Breast epithelium (tissue), 4 donors: ENCODE measurements around the gene FAM120A. TPM values are rescaled to one million over a fixed set of nuclear protein-coding genes. Genes with fewer than 3 reads are reported as not detected.

Experiments
- DNase-seq, 2 donors: peaks; one replicate each; pipeline ENCODE4 v3.0.0-alpha.2; 2019; ENCODE audit warnings: low spot score in 2 of 2
- H3K27ac ChIP-seq, 2 donors: fragments of 200-600 bp; sonication (generic) in 1 of 2; one replicate each; pipeline ENCODE4 v1.5.1; 2016 to 2019; ENCODE audit warnings: mild to moderate bottlenecking in 1 of 2
- H3K27me3 ChIP-seq, 2 donors: fragments of 200-600 bp; sonication (generic) in 1 of 2; one replicate each; pipeline versions ENCODE4 v1.5.1 to v1.6.0; 2017 to 2019; ENCODE audit warnings: control low read depth in 1 of 2, mild to moderate bottlenecking in 1 of 2
- H3K36me3 ChIP-seq: fragments of 200-600 bp; one replicate; pipeline ENCODE4 v1.5.1; 2019
- H3K4me1 ChIP-seq, 2 donors: fragments of 200-600 bp; sonication (generic); one replicate each; pipeline ENCODE4 v1.5.1; 2016 to 2019; ENCODE audit warnings: control low read depth in 1 of 2
- H3K4me3 ChIP-seq, 3 donors: fragments of 200-600 bp; sonication (generic); 1 replicate in 2 of 3; 2 replicates in 1 of 3; pipeline ENCODE4 v1.5.1; 2016 to 2019; ENCODE audit warnings: mild to moderate bottlenecking in 3 of 3, moderate library complexity in 2 of 3
- H3K9me3 ChIP-seq, 2 donors: fragments of 200-600 bp; sonication (generic) in 1 of 2; one replicate each; pipeline ENCODE4 v1.5.1; 2016 to 2019; ENCODE audit warnings: control low read depth in 1 of 2
- POLR2A ChIP-seq: fragments of 450-650 bp; IDR thresholded peaks from one replicate; pipeline ENCODE4 v1.6.1; 2016; ENCODE audit warnings: antibody characterized with exemption, mild to moderate bottlenecking, moderate library complexity
- POLR2AphosphoS5 ChIP-seq, 3 donors: sonication (generic); formaldehyde crosslinking; IDR thresholded peaks; one replicate each; pipeline ENCODE4 v1.6.1; 2017; ENCODE audit warnings: antibody characterized with exemption in 3 of 3
- intact Hi-C: fragments of 100-400 bp; cut with DNase I; formaldehyde crosslinking; loops from one replicate; pipeline ENCODE4 v1.15.1; 2023; ENCODE audit warnings: low total_unique reads
- total RNA-seq, 3 donors: library from RNA; depleted of rRNA; stranded (reverse); fragments of >200 nt; gene quantifications; one replicate each; pipeline ENCODE4 v1.1.0, GENCODE V29; 2016
- TF ChIP-seq, protein P1 (sequence below), 3 donors: fragments of 450-650 bp; IDR thresholded peaks; one replicate each; pipeline ENCODE4 v1.5.1; 2016 to 2017; ENCODE audit warnings: antibody characterized with exemption in 3 of 3, mild to moderate bottlenecking in 3 of 3, moderate library complexity in 3 of 3

FAM120A gene
- total RNA-seq, 3 donors from 2014 or later: 71.0 to 103 (median 89.6) TPM

GRCh38 chr9:93588641-93589609, 137.4 kb downstream of the FAM120A start:
- no peak for DNase-seq
- H3K27me3 ChIP-seq: no peaks in the 10 kb centered on the region
- TF ChIP-seq POLR2A (no peak), POLR2AphosphoS5 (IDR thresholded peaks at IDR 0.05) (no peak)
- TF ChIP-seq, protein P1, sequence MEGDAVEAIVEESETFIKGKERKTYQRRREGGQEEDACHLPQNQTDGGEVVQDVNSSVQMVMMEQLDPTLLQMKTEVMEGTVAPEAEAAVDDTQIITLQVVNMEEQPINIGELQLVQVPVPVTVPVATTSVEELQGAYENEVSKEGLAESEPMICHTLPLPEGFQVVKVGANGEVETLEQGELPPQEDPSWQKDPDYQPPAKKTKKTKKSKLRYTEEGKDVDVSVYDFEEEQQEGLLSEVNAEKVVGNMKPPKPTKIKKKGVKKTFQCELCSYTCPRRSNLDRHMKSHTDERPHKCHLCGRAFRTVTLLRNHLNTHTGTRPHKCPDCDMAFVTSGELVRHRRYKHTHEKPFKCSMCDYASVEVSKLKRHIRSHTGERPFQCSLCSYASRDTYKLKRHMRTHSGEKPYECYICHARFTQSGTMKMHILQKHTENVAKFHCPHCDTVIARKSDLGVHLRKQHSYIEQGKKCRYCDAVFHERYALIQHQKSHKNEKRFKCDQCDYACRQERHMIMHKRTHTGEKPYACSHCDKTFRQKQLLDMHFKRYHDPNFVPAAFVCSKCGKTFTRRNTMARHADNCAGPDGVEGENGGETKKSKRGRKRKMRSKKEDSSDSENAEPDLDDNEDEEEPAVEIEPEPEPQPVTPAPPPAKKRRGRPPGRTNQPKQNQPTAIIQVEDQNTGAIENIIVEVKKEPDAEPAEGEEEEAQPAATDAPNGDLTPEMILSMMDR (IDR thresholded peaks at IDR 0.05): no peak
- H3K4me3 ChIP-seq: no peak overlapping the region
- no peaks in the 10 kb centered on the region for H3K36me3 ChIP-seq
- intact Hi-C loops: no loop called here
- H3K9me3 ChIP-seq: no peaks in the 10 kb centered on the region
- peaks cover 0 to 9% of the 10 kb centered on the region in 2 donors for H3K4me1 ChIP-seq
- peak overlapping the region in 1 of 2 donors; percentile 41 for H3K27ac ChIP-seq

DNA sequence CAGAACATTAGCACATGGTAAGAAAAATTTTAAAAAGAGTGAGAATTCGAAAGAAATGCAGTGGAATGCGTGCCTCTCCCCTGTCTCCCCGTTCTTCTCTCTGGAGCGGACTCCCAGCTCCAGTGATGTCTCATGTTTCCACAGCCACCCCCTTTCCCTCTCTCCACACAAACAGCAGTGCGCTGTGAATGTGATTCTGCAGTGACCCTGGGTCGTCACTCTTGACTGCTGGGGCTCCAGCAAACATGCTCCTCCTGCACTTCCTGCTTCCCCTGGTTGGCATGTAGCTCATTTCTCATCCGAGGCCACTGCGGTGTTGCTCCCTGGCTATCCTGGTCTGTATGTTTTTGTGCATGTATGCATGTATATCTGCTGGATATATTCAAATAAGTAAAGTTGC, 138.2 kb downstream of the FAM120A start:
- DNase-seq: peak in 1 of 2 donors; percentile 19
- Histone ChIP-seq H3K36me3 (no peaks in the 10 kb centered on the region), H3K4me1 (peaks cover 0 to 9% of the 10 kb centered on the region in 2 donors), H3K27me3 (no peaks in the 10 kb centered on the region), H3K9me3 (no peaks in the 10 kb centered on the region), H3K27ac (peak overlapping the region in 1 of 2 donors; percentile 41), H3K4me3 (no peak overlapping the region)
- TF ChIP-seq POLR2AphosphoS5 (IDR thresholded peaks at IDR 0.05) (no peak), POLR2A (no peak)
- TF ChIP-seq, protein P1 (IDR thresholded peaks at IDR 0.05): no peak
- intact Hi-C loops: no loop called here

GRCh38 chr9:93590609-93591234, 139.2 kb downstream of the FAM120A start:
- Histone ChIP-seq H3K36me3 (no peaks in the 10 kb centered on the region), H3K27ac (no peak overlapping the region), H3K4me1 (peaks cover 0 to 9% of the 10 kb centered on the region in 2 donors), H3K4me3 (no peak overlapping the region), H3K27me3 (no peaks in the 10 kb centered on the region), H3K9me3 (no peaks in the 10 kb centered on the region)
- TF ChIP-seq POLR2AphosphoS5 (IDR thresholded peaks at IDR 0.05) (no peak), POLR2A (no peak)
- TF ChIP-seq, protein P1 (IDR thresholded peaks at IDR 0.05): no peak
- peak in 1 of 2 donors; percentile 9 for DNase-seq
- intact Hi-C loops: no loop called here

GRCh38 chr9:93591301-93592007, 140.0 kb downstream of the FAM120A start:
- no peaks in the 10 kb centered on the region for H3K27me3 ChIP-seq
- no peak for TF ChIP-seq POLR2AphosphoS5 (IDR thresholded peaks at IDR 0.05)
- H3K36me3 ChIP-seq: no peaks in the 10 kb centered on the region
- intact Hi-C loops: no loop called here
- peaks cover 0 to 9% of the 10 kb centered on the region in 2 donors for H3K4me1 ChIP-seq
- H3K27ac ChIP-seq: peak overlapping the region; percentile 5 to 65
- no peak overlapping the region for H3K4me3 ChIP-seq
- H3K9me3 ChIP-seq: no peaks in the 10 kb centered on the region
- DNase-seq: no peak

DNA sequence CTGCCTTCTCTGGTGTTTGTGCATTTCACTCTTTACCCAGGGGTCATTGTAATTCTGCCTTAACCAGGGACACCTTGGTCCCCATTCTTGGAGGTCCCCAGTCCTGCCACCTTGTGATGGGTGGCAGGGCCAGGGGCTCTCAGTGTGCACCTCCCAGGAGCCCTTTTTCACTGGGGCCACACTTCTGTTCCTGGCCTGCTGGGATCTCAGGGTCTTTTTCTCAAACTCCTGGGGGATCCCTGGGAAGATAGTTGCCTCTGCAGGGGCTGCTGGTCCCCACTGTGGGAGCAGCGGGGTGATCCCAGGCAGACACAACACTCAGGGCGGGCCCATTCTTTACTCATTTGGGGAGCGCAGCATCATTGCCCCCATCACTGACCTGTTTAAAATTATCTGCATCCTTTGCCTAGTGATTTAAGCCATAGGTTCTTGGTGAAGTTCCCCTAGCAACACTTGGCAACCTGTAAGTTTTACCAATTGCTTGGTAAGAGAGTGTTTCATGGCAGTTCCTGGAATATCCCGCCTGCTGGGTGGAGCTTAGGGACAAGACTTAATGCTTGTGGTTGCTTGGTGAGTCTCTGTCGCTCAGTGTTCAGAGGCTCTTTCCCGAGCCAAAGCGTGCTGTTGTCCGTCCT, 140.6 kb downstream of the FAM120A start:
- intact Hi-C loops: no loop called here
- peak in 1 of 2 donors; percentile 7 for DNase-seq
- TF ChIP-seq POLR2A: no peak
- TF ChIP-seq, protein P1 (IDR thresholded peaks at IDR 0.05): no peak
- no peak for TF ChIP-seq POLR2AphosphoS5 (IDR thresholded peaks at IDR 0.05)
- Histone ChIP-seq H3K9me3 (no peaks in the 10 kb centered on the region), H3K27me3 (no peaks in the 10 kb centered on the region), H3K27ac (peak overlapping the region; percentile 5 to 65), H3K4me1 (peaks cover 0 to 9% of the 10 kb centered on the region in 2 donors), H3K36me3 (no peaks in the 10 kb centered on the region), H3K4me3 (no peak overlapping the region)
